Left ventricle myocardium superior (tissue), 1 donor: ENCODE measurements around the gene TLR1. TPM values are rescaled to one million over a fixed set of nuclear protein-coding genes. Genes with fewer than 3 reads are reported as not detected.
"Not testable (repeated sequence)": the region's sequence is repeated elsewhere in the genome, so short reads cannot be mapped to it uniquely, and the experiment has no call there.

ENCODE experiments used
- ATAC-seq: fragments of 200-7000 bp; cut with Tn5 transposase; one replicate; pipeline ENCODE4 v1.9.1; 2020; ENCODE audit warnings: mild to moderate bottlenecking, moderate library complexity
- DNase-seq: peaks from one replicate; pipeline ENCODE4 v3.0.0-alpha.2; 2020
- intact Hi-C: fragments of 100-400 bp; cut with micrococcal nuclease; formaldehyde crosslinking; loops from one replicate; pipeline ENCODE4 v1.11.0; 2022
- total RNA-seq: library from RNA; stranded (reverse); fragmentation: NEBNext Ultra II Directional; extraction: Animal tissue kit (Norgen Biotek cat#: 25700); gene quantifications from one replicate; pipeline ENCODE4 v1.2.1, GENCODE V29; 2021
- donor health status: DM: no; HTN: yes; CAD: no; lungs with severe emphysema.

The TLR1 gene
- total RNA-seq, 1 donor from 2014 or later = 5.0 TPM

DNA sequence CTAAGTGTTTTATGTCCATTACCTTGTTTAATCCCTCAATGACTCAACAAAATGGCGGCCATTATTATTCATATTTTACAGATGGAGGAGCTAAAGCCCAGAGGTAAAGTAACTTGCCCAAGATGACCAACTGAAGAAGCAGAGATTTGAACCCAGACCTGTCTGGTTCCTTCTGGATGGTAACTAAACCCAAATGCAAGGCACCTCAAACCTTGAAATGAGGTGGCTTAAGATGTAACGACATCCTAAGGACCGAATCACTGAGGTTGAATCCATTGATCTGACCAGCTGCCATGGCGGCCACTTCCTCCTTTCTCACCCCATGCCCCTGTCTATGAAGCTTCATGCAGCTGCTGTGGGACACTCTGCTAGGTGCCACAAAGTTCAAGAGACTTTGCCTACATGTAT, 22.7 kb downstream of the TLR1 start:
- intact Hi-C loops = no loop called here
- DNase-seq = no peak
- ATAC-seq = no peak

DNA sequence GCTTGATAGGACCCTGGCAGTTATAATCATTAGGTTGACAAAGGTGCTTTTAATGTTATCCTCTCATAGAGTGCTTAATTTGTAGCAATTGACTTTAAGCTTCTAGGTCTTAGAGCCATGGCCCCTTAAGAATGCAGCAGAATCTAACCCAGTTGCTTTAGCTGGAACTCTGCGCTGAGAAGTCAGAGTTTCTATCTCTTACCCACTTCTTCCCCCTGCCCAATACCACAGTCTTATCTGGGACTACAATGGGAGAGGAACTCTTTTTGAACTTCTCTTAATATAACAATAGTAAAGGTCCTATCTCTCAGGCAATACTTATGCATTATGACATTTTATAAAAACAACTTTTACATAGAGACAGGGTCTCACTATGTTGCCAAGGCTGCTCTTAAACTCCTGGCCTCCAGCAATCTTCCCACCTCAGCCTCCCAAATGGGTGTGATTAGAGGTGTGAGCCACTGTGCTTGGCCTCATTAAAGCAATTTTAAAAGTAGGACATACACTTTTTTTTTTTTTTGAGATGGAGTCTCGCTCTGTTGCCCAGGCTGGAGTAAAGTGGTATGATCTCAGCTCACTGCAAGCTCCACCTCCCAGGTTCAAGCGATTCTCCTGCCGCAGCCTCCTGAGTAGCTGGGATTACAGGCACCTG, 23.6 kb downstream of the TLR1 start:
- DNase-seq = no peak
- no peak for ATAC-seq
- intact Hi-C loops = no loop called here

DNA sequence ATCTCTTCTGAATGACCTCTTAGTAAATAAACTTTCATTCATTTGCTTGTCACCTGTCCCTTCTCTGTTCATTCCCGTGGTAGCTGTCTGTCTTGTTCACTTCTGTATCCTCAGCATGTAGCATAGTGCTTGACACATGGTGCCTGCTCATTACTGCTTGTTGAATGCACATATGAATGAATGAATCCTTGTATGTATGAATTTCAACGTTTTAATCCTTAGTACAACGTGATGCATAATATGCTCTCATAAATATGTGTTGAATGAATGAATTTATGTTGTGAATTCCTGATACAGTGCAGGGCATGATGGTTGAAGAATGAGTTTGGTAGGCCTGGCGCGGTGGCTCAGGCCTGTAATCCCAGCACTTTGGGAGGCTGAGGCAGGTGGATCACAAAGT, 24.8 kb downstream of the TLR1 start:
- DNase-seq = no peak
- ATAC-seq = no peak
- intact Hi-C loops = no loop called here

DNA sequence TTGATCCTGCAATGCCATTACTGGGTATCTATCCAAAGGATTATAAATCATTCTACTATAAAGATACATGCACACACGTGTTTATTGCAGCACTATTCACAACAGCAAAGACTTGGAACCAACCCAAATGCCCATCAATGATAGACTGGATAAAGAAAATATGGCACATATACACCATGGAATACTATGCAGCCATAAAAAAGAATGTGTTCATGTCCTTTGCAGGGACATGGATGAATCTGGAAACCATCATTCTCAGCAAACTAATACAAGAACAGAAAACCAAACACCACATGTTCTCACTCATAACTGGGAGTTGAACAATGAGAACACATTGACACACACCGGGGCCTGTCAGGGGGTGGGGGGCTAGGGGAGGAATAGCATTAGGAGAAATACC, 26.7 kb downstream of the TLR1 start:
- DNase-seq, intact Hi-C loops: not testable (repeated sequence)

DNA sequence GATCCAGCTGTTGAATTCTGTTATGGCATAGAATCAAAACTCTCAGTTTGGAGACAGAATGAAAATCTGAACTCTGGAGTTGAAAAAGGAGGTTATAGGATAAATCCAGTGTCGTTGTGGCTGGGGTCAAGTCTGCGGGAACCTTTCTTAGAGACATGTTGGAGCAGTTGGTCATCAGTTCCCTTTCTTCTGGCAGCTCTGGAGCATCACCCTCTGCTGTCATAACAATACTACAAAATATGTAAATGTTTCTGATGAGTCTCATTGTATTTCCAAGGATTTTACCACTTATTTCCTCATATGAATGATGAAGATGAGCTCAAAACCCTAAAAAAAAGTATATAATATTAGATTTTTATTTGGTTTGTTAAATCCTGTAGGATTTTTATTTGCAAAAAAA, 29.3 kb downstream of the TLR1 start:
- ATAC-seq (no peak), DNase-seq (no peak)
- intact Hi-C loops = no loop called here

More for the DNA sequence above, 26.7 kb downstream of the TLR1 start:
- ATAC-seq = not testable (repeated sequence)

DNA sequence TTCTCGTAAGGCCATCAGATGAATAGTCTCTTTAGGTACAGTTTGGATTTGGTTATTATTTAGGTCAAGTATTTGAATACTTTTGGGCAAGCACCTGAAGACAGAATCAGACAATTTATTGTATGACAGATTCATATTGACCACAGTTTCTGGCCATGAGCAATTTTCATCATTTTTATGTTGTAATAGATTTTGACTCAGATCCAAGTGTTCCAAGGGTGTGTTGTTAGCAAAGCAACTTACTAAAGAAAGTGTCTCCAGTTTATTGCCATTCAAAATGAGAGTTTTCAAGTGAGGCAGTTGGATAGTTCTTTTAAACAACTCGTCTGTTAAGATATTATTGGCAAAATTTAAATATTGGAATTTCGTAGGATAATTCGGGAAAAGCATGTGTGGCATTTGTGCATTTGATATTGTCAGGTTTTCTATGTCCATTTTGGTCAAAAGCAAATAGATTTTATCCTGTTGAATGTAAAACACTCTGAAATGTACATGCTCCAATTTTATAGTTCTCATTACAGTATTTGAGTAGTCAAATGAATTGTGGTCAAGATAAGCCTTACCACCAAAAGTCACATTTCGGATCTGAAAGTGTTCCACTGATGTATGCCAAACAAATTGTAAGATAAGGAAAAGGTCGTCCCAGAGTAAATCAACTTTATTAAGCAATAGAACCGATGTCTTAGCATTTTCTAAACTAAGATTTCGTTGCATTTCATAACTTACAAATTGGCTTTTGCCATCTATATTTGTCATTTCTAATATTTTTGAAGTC, 30.2 kb downstream of the TLR1 start:
- intact Hi-C loops = no loop called here
- no peak for ATAC-seq

DNA sequence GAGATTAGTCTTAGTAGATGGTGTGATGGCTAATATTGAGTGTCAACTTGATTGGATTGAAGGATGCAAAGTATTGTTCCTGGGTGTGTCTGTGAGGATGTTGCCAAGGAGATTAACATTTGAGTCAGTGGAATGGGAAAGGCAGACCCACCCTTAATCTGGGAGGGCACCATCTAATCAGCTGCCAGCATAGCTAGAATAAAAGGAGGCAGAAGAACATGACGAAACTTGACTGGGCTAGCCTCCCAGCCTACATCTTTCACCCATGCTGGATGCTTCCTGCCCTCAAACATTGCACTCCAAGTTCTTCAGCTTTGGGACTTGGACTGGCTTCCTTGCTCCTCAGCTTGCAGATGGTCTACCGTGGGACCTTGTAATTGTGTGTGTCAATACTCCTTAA, 34.3 kb downstream of the TLR1 start:
- intact Hi-C loops, DNase-seq: not testable (repeated sequence)
- ATAC-seq = peak; percentile 31

More for the DNA sequence above, 30.2 kb downstream of the TLR1 start:
- no peak for DNase-seq

DNA sequence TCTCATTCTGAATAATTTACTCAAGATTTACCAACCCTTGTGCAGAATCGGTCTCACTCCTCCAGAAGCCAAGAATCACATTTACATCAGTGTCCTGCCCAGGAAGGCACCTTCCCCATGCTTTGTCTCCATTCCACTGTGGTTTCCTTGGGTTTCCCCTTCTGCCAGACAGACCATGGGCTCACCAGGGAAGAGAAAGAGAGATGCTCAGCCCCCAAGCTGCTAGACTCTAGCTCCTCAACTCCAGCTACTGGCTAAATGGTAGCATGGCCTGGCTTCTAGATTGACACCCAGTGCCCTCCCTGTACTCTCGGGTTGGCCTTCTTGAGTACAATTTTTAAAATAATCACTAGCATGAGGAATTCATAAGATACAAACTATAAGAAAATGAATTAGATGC, 34.7 kb downstream of the TLR1 start:
- ATAC-seq (no peak), DNase-seq (no peak)
- intact Hi-C loops = no loop called here

DNA sequence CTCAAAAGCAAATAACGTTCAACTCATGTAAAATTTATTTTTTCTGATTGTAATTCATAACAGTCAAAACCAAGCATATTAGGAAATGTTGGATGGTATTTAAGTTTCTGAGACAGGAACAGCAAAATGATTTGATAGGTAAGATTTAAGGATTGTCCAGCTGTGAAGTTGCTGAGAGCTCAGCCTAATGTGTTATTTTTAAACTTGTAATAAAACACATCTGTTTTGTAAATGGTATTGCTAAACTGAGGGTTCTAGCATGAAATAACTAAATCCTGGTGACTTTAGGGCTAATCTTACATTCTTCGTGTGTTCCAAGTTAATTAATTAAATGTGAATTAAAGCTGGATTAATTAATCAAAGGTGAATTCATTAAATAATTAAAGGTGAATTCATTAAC, 35.1 kb downstream of the TLR1 start:
- intact Hi-C loops = no loop called here
- peak; percentile 53 for ATAC-seq
- no peak for DNase-seq

DNA sequence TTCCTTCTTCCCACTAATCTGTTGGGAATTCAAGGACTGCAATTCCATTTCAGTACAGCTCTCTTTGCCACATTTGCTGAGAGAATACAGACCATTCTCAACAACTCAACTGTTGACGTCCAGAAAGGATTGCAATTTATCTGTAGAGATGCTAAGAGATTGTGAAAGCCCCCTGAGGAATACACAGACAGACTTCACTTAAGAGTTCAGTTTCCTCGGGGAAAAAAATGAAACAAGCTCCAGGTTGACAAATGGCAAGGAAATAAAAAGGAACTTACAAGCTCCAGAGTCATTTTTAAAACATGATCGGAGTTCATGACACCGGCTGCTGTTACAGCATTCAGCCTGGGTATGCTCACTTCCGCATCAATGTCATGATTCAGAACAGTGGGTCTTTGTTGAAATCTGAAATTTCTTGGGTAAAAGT, 35.6 kb downstream of the TLR1 start:
- intact Hi-C loops = no loop called here
- DNase-seq = no peak
- ATAC-seq = peak; percentile 85

DNA sequence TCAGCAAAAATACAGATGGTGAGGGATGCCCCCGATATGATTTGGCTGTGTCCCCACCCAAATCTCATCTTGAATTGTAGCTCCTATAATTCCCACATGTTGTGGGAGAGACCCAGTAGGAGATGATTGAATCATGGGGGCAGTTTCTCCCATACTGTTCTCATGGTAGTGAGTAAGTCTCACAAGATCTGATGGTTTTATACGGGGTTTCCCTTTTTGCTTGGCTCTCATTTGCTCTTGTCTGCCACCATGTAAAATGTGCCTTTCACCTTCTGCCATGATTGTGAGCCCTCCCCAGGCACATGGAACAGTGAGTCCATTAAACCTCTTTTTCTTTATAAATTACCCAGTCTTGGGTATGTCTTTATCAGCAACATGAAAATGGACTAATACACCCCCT, 37.7 kb downstream of the TLR1 start:
- ATAC-seq, intact Hi-C loops, DNase-seq: not testable (repeated sequence)

DNA sequence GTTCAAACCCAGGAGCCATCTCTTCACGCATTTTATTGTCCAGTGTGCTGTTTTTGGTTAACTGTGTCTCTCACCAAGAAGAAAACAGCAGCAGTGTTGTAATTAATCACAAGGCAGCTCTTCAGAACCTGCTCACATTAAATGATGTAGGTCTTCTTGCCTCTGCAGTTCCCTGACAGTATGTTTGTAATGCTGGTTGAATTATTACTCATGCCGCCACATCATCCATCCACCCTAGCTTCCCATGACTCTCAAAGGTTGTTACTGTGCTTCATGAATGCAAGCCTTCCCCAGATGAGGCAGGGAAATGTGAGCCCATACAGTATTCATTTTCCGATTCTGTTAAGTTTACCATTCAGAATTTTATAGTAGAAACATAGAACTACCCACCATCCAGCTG, 39.2 kb downstream of the TLR1 start:
- no peak for ATAC-seq
- no peak for DNase-seq
- intact Hi-C loops = no loop called here

DNA sequence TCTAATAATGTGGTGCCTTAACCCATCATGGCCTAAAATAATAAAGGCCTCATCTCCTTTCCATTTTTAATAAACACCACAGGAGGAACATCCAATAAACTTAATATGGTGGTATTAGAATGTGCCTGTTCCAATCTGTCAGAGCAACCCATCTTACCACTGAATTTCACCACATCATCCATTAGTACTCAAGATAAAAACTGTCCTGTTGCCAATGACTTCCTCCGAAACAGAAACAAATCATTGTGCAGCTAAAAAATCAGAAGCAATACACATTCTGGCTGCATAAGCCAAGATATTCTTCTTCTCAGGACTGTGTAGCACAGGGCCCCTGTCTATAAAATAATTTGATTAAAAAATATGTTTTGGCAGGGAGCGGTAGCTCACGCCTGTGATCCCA, 40.3 kb downstream of the TLR1 start:
- ATAC-seq (no peak), DNase-seq (no peak)
- intact Hi-C loops = no loop called here

DNA sequence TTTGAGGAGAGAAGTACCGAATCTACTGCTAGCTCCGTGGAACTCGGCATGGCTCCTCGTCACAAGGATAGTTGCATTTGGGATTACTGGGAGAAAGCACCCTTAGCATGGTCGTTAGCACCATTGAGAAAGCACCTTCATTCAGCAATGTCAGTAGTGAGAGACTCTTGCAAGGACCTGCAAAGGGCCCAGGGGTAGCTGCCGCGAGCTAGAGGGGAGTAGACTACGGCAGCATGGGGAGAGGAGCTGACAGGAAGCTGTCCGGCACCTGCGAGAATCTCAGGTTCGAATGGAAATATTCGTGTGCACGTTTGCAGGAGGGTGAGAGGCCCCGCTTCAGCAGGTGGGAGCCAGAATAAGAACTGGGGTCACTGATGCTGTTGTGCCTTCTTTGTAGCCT, 42.0 kb downstream of the TLR1 start:
- intact Hi-C loops = no loop called here
- no peak for DNase-seq
- no peak for ATAC-seq

DNA sequence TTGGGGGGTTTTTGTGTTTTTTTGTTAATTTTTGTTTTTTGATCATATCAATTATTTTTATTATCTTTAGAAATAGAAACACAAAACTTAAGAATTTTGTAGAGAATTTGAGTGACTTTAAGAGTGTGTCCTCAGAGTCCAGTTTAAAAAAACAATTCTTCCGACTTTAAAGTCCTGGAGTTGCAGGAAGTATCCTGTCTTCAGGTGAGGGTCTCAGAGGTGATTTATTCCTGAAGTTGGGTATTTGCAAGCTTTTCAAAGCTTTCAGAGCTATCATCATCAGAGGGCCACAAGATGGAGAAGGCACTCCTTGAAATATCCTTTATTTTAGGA, 44.8 kb downstream of the TLR1 start:
- ATAC-seq (no peak), DNase-seq (no peak)
- intact Hi-C loops = no loop called here

DNA sequence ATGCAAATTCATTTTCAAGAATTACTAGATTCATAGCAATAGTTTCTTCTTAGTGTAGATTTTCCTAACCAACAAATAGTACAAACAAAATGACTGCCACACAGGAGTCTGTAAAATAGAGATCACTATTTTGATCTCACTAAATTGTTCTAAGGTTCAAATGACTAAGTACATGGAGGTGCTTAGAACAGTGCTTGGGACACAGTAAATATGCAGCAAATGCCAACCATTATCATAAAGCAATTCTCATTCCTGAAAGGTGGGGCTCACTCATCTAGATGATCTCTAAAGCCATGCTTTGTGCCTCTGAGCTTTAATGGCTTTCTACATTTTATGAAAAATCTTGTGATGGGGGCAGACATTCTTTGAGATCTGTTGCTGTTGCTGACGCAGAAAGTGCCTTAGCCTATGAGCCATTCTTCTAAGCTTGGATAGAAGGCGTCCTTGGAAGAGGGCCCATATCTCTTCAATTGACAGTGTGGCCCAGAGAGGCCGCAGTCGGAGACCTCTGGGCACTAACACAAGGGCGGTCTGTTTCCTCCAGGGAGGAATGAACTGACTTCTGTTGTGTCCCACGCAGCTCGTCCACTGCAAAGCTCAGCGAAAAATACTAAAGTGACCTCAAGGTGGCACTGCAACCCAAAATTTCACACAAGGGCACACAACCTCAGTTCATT, 45.3 kb downstream of the TLR1 start:
- ATAC-seq (peak; percentile 91), DNase-seq (peak; percentile 52)
- intact Hi-C loops = no loop called here

DNA sequence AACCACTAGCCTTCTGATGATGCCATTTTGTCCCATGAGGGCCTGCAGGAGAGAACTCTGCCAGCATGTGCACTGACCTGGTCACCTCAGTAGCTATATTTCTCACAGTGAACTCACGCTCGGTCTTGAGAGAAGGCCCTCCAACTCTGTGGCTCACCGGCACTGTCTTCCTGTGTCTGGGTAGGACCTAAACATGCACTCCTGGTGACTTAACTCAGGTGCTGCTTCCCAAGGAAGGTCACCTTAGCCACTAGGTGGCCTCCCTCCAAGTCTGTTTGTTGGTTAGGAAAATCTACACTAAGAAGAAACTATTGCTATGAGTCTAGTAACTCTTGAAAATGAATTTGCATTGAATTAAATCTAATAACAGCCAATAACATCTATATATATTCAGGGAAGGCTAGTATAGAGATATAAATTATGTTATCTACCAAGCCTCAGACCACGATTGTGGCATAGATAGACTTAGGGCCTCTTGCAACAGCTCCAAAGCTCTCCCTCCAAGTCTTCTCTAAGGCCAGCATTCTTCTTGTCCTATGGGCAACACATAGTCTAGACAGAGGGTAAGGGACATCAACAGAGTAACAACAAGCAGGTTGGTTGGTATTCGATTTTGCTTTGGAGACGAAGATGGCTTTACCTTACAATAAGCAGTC, 46.5 kb downstream of the TLR1 start:
- ATAC-seq (no peak), DNase-seq (no peak)
- intact Hi-C loops = no loop called here

DNA sequence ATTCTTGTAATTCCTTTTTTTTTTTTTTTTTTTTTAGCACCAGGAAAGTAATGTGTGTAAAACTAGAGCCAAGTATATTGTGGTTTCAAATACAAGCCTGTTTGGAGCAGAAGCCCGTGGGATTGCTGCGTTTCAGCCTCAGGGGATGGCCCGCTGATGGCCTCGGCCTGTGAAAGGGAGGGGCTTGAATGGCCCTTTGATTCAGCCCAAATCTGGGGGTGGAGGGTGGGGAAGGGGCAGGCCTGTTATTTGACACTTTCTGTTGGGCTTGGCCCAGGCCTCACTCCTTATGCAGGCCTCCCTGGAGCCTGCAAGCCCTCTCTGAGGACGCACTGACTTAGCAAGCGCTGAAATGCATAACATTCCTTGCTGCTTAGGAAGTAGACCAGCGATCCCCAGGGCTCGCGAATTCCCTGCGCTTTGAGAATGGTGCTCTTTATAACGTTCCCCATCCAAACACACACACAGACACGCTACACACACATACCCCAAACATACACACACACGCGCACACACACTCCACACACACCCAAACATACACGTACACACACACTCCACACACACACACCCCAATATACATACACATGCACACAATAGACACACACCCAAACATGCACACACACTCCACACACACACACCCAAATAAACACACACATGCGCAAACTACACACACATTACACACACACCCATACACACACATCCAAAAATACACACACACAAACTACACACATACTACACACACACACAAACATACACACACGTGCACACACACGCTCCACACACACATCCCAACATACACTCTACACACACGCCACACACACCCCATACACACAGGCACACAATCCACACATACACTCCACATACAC, 51.4 kb downstream of the TLR1 start:
- intact Hi-C loops = no loop called here
- DNase-seq = peak; percentile 82
- ATAC-seq = peak; percentile 97

DNA sequence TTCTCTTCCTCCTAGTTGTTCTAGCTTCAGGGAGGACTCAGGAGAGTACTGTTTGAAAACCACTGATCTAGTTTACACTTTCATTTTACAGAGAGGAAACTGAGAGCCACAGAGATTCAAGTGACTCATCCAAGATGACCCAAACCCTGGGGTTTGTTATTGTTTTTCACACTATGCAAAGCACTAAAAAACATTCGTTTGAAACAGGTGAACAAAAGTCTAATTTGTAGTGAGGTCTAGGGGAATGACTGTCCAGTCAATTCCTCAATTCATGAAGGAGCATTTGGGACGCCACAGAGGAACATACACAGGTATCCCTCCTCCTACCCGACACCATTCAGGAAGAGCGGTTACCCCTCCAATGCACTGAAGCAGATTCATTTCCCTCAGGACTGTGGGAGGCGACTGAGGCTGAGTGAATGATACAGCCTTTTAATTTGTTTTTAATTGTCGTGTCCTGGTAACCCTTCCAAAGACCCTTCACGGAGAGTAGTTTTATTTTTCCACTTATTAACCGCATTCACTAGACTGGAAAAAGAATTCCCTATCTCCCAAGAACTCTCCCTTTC, 52.1 kb downstream of the TLR1 start:
- ATAC-seq (peak; percentile 8), DNase-seq (no peak)
- intact Hi-C loops = no loop called here
